Brain pericyte (primary cell): ENCODE measurements around the gene MMP12.
"Not testable (repeated sequence)": the region's sequence is repeated elsewhere in the genome, so short reads cannot be mapped to it uniquely, and the experiment has no call there.

Experiments used
- DNase-seq: peaks from one replicate; pipeline ENCODE4 v3.0.0-alpha.2; 2012; ENCODE audit warnings: low read depth, low spot score

MMP12 gene

GRCh38 chr11:102874852-102875251 lies at the start of gene MMP12:
Gene MMP12 (minus strand): TSS chr11:102874982. CDS start chr11:102874937, 45 bp downstream.
- DNase-seq = no peak

- no peak for DNase-seq
Observed at GRCh38 chr11:102921587-102922220, 46.9 kb upstream of the MMP12 start.

DNA sequence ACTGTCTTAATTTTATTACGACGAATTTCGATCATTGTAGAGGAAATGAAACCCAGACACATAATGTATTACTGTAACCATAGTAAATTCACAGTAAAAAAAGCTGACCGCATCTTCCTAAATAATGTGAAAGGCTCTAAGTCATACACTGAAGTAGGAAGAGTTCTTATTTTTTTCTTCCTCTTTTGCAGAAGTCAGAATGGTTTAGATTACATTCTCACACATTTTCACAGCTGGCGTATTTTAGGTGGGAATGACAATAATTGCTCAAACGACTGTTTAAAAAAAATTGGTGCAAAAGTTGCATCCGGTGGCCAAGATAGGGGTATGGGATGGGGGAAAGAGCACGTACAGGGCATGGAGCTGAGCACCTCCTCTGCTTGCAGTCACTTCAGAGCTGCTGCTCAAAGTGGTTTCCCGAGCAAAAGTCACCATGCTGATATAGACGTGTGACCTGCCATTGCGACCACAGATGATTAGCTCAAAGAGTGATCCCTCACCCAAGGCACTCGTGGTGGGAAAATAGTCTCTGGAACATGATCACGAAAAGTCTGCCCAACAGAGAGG lies 45.4 kb upstream of the MMP12 start:
- DNase-seq = no peak

GRCh38 chr11:102915044-102915375 lies 40.2 kb upstream of the MMP12 start:
- no peak for DNase-seq

GRCh38 chr11:102914238-102915043 lies 39.7 kb upstream of the MMP12 start:
- DNase-seq = no peak

DNA sequence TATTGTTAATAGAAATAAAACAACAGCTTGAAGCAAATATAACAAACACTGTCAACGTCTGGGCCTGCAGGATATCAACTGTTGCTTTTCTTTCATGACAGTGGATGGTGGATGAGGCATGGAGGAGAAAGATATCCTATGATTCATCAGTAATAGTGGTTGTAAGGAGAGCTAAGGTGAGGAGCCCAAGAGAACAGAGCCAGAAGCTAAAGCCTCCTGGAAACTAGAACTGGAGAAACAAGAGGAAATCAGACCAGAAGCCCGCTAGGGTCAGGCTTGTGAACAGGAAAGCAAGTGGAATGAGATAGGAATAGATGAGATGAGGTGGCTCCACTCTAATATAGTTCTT lies 37.7 kb upstream of the MMP12 start:
- DNase-seq = no peak

DNA sequence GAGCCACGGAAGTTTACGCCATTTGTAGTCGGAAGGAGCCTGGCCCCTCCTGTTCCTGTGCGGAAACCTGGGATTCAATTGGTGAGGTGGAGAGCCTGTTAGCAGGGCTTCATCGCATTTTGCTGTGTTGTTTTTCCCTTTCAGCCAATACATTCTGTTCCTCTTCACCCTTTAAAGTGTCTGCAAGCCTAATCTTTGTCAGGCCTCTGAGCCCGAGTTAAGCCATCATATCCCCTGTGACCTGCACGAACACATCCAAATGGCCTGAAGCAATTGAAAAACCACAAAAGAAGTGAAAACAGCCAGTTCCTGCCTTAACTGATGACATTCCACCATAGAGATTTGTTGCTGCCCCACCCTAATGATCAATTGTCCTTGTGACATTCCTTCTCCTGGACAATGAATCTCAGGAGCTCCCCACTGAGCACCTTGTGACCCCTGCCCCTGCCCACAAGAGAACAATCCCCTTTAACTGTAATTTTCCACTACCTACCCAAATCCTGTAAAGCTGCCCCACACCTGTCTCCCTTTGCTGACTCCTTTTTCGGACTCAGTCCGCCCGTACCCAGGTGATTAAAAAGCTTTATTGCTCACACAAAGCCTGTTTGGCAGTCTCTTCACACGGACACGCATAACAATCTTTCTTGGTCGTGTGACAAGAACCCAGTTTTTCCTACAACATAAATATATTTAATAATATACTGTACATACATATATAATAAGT lies 37.1 kb upstream of the MMP12 start:
- no peak for DNase-seq

DNA sequence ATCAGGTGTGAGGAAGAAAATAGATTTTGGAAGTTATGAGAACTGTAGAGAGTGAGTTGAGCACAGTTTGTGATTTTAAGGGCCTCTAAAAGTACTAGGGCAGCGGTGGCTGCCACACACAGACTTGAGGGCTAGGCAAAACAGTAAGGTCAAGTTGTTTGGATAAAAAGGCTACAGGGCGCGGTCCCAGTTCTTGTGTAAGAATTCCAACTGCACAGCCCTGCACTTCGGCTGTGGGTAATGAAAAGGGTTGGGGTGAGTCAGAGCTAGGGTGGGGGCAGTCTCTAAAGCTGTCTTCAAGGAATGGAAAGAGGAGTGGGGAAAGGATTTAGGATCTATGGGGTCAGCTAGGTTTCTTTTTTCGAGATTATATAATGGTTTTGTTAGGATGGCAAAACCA lies 31.1 kb upstream of the MMP12 start:
- DNase-seq = not testable (repeated sequence)

DNA sequence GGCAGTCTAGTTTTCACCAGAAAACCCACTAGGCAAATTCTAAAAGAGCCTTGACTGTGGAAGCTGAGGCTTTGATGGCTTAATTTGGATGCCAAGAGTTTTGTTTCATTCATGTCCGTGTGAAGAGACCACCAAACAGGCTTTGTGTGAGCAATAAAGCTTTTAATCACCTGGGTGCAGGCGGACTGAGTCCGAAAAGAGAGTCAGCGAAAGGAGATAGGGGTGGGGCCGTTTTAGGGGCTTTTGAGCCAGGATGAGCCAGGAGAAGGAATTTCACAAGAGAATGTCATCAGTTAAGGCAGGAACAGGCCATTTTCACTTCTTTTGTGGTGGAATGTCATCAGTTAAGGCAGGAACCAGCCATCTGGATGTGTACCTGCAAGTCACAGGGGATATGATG lies 29.1 kb upstream of the MMP12 start:
- DNase-seq = not testable (repeated sequence)

DNA sequence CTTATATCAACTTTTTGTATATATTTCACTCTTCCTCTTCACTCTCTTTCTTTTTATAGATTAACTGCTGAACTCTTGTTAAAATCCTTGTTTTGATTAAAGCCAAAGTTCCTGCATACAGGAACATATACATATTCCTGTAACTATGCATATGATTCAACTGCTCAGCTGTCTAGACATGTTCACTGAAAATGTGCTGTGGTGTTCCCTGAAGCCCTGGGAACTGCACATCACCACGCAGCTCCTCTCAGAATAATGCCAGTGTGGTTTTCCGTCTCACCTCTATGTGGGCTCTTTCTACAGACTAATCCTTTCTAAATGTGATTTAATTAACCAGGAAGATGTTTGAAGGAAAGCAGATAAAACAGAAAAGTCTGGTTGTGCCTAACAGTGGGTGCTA lies 25.6 kb upstream of the MMP12 start:
- DNase-seq = no peak

GRCh38 chr11:102891736-102892135 lies 17.0 kb upstream of the MMP12 start:
- no peak for DNase-seq

GRCh38 chr11:102886999-102887398 lies 12.2 kb upstream of the MMP12 start:
- DNase-seq = peak; percentile 40

- DNase-seq = no peak
Observed at GRCh38 chr11:102883141-102883540, 8.4 kb upstream of the MMP12 start.

DNA sequence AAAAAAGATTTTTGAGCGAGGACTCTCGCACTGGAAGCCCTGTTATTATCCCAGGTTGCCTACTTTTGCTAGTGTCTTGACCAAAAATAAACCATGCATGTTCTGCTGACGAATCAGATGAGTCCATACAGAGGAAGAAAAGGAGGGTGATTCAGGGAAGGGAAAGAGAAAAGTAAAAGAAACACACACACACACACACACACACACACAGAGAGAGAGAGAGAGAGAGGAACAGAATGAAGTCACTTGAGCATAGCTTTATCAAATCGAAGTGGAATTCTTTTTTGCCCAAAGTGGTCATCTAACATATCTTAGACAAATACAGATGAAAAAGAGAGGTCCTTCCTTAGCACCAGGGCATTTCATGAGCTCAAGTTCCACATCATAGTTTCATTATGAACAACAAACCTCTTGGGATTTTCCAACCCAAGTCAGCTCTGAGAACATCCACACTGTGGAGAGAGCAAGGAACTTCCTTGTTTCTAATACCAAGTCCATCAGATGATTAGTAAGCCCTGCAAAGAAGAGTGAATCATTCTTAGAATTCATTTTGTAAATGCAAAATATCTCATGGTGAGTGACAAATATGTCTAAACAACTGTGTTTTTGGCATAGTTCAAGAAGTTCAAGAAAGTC lies 7.7 kb upstream of the MMP12 start:
- no peak for DNase-seq

- DNase-seq = no peak
Observed at GRCh38 chr11:102879801-102880200, 5.0 kb upstream of the MMP12 start.

GRCh38 chr11:102878595-102878994 lies 3.8 kb upstream of the MMP12 start:
- DNase-seq = no peak

GRCh38 chr11:102869354-102869964 lies 5.3 kb downstream of the MMP12 start:
- DNase-seq = not testable (repeated sequence)

DNA sequence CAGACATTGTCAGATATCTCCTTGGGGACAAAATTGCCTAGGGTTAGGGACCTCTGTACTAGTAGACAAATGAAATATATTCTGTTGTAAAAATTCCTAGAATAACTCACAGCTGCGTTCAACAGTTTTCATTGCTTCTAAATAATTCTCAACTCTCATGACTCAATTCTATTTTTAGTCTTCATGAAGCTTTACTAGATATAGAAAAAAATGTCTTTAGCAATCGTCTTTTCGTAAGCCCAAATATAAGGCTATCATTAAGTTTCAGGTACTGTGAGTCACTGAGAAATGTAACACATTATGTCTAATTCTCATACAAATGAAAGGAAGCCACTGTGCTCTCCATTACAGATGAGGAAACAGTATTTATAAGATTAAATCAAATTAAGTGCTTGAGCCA lies 6.4 kb downstream of the MMP12 start:
- no peak for DNase-seq

DNA sequence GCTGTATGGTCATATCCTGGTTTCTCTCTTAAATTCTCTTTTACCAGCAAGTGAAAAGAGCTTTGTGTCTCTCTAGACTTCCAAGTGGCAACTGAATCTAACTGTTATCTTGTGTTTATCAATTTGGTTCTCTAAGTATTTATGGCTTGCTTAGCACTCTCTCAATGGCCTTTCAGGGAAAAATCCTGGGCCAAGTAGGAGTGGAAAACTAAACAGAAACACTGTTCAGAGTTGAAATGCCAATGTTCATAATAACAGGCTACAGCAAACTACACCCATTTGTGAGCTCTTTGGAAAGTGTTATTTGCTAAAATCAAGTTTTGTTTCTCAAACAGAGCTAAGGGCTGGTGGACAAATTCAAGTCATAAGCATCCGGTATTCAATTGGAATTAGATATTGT lies 10.1 kb downstream of the MMP12 start:
- no peak for DNase-seq

GRCh38 chr11:102853956-102854355 lies 20.8 kb downstream of the MMP12 start:
- no peak for DNase-seq

- no peak for DNase-seq
Observed at GRCh38 chr11:102853055-102853454, 21.7 kb downstream of the MMP12 start.
